ENCODE results near the gene NUDT14. TPM values are rescaled to one million over a fixed set of nuclear protein-coding genes. Genes with fewer than 3 reads are reported as not detected.

Gene NUDT14
- total RNA-seq, 4 donors from 2014 or later, result 0.66 to 2.7 (median 1.8) TPM

DNA sequence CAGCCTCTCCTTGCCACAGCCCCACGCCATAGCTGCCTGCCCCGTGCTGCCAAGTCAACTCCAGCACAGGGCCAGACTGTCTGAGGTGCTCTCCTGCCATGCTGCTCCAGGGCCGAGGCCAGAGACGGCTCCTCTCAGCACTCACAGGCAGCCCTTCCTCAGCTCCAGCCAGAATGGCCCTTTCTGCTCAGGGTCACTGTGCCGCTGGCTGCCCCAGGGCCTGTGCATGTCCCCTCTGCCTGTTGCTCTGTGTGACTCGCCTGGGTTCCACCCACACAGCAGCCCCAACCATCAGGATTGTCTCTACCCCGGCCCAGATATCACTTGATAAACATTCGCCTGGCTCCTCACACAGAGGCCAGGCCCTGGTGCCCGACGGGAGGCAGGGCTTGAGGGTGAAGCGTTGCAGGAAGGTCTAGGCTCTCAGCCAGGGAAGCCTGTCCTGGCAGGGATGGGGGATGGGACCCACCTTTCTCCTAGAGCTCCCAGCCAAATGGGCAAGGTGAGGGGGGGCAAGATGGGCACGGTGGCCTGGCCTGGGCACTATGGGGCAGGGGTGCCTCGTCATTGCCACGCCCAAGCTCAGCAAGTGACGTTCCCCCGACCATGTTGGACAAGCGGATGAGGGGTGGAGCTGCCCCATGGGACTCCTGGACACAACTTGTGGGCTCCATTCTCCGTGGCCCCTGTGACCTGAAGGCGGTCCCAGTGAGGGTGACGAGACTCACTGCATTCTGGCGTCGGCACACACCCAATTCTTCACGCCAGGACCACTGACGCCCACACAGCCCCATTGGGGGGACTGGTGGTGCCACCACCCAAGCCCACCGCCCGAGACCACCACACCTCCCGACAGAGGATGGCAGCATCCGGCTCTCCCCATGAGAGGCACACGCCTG lies 39.8 kb upstream of the NUDT14 start:
- H3K27me3 ChIP-seq, result no peaks in the 10 kb centered on the region
- H3K36me3 ChIP-seq, result peaks cover 0 to 98% (median 21%) of the 10 kb centered on the region in 3 donors
- no peaks in the 10 kb centered on the region for H3K4me1 ChIP-seq
- no peak for DNase-seq (ENCODE audit: low spot score in 2 of 2)
- TF ChIP-seq POLR2A (IDR thresholded peaks at IDR 0.05) (no peak), EP300 (IDR thresholded peaks at IDR 0.05) (no peak)
- TF ChIP-seq, protein P1, sequence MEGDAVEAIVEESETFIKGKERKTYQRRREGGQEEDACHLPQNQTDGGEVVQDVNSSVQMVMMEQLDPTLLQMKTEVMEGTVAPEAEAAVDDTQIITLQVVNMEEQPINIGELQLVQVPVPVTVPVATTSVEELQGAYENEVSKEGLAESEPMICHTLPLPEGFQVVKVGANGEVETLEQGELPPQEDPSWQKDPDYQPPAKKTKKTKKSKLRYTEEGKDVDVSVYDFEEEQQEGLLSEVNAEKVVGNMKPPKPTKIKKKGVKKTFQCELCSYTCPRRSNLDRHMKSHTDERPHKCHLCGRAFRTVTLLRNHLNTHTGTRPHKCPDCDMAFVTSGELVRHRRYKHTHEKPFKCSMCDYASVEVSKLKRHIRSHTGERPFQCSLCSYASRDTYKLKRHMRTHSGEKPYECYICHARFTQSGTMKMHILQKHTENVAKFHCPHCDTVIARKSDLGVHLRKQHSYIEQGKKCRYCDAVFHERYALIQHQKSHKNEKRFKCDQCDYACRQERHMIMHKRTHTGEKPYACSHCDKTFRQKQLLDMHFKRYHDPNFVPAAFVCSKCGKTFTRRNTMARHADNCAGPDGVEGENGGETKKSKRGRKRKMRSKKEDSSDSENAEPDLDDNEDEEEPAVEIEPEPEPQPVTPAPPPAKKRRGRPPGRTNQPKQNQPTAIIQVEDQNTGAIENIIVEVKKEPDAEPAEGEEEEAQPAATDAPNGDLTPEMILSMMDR (IDR thresholded peaks at IDR 0.05), result no peak
- H3K9me3 ChIP-seq, result no peaks in the 10 kb centered on the region
- H3K27ac ChIP-seq, result no peak overlapping the region
- WGBS, 2 donors, result 82 to 85% methylated on average over 25 to 28 of the region's 29 CpGs
- no peak overlapping the region for H3K4me3 ChIP-seq

GRCh38 chr14:105219753-105220152 lies 38.6 kb upstream of the NUDT14 start:
- DNase-seq (ENCODE audit: low spot score in 2 of 2), result no peak
- Histone ChIP-seq H3K36me3 (peaks cover 0 to 91% (median 21%) of the 10 kb centered on the region in 3 donors), H3K4me1 (no peaks in the 10 kb centered on the region), H3K4me3 (no peak overlapping the region), H3K9me3 (no peaks in the 10 kb centered on the region), H3K27ac (no peak overlapping the region), H3K27me3 (no peaks in the 10 kb centered on the region)
- 92 to 93% methylated on average over 6 to 14 of the region's 17 CpGs for WGBS, 2 donors
- TF ChIP-seq POLR2A (IDR thresholded peaks at IDR 0.05) (no peak), EP300 (IDR thresholded peaks at IDR 0.05) (no peak)
- TF ChIP-seq, protein P1 (IDR thresholded peaks at IDR 0.05), result no peak

DNA sequence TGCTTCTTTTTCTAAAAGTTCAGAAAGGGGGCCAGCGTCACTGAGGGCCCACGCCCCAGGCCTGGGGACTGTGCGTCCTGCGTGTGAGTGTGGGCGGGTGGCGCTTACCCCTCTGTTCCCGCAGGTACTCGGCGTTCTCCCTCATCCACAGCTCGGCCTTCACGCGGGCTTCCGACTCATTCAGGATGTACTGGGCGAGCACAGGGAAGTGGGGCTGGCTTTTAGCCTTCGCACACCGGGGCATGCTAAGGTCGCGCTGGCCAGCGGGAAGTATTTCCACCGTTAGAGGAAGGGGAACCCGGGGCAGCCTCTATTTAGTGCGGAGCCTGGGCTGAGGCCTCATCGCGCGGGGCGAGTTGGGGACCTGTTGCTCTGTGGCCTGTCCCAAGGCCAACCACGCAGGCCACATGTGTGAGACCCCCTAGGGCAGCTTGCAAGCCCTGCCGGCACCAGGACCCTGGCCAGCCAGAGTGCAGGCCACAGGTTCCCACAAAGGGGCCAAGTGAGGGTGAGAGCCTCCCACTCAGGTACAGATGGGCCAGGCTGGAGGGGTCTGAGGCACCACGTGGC lies 38.0 kb upstream of the NUDT14 start:
- Histone ChIP-seq H3K27me3 (no peaks in the 10 kb centered on the region), H3K36me3 (peaks cover 0 to 91% (median 21%) of the 10 kb centered on the region in 3 donors), H3K9me3 (no peaks in the 10 kb centered on the region), H3K27ac (no peak overlapping the region), H3K4me3 (no peak overlapping the region), H3K4me1 (no peaks in the 10 kb centered on the region)
- 91 to 93% methylated on average over 22 to 25 of the region's 29 CpGs for WGBS, 2 donors
- no peak for TF ChIP-seq EP300 (IDR thresholded peaks at IDR 0.05)
- TF ChIP-seq POLR2A (IDR thresholded peaks at IDR 0.05), result no peak
- TF ChIP-seq, protein P1 (IDR thresholded peaks at IDR 0.05), result no peak
- DNase-seq (ENCODE audit: low spot score in 2 of 2), result no peak

- no peak for DNase-seq (ENCODE audit: low spot score in 2 of 2)
- TF ChIP-seq, protein P1 (IDR thresholded peaks at IDR 0.05), result no peak
- TF ChIP-seq EP300 (IDR thresholded peaks at IDR 0.05) (no peak), POLR2A (IDR thresholded peaks at IDR 0.05) (no peak)
- Histone ChIP-seq H3K27me3 (no peaks in the 10 kb centered on the region), H3K36me3 (peaks cover 0 to 92% (median 21%) of the 10 kb centered on the region in 3 donors), H3K4me3 (no peak overlapping the region), H3K27ac (no peak overlapping the region), H3K4me1 (no peaks in the 10 kb centered on the region), H3K9me3 (no peaks in the 10 kb centered on the region)
- 94 to 98% methylated on average over 10 to 19 of the region's 19 CpGs for WGBS, 2 donors
Observed at GRCh38 chr14:105218611-105219010, 37.5 kb upstream of the NUDT14 start.

GRCh38 chr14:105217774-105218173 lies 36.7 kb upstream of the NUDT14 start:
- DNase-seq (ENCODE audit: low spot score in 2 of 2), result no peak
- no peak overlapping the region for H3K27ac ChIP-seq
- no peaks in the 10 kb centered on the region for H3K27me3 ChIP-seq
- TF ChIP-seq POLR2A (IDR thresholded peaks at IDR 0.05) (no peak), EP300 (IDR thresholded peaks at IDR 0.05) (no peak)
- TF ChIP-seq, protein P1 (IDR thresholded peaks at IDR 0.05), result no peak
- WGBS, 2 donors, result 92 to 93% methylated on average over 5 to 10 of the region's 11 CpGs
- H3K4me1 ChIP-seq, result no peaks in the 10 kb centered on the region
- no peak overlapping the region for H3K4me3 ChIP-seq
- peaks cover 0 to 92% (median 21%) of the 10 kb centered on the region in 3 donors for H3K36me3 ChIP-seq
- H3K9me3 ChIP-seq, result no peaks in the 10 kb centered on the region

Measured in tibial nerve (tissue), 4 donors.